ENCODE results near the gene TNNC1.

TNNC1 gene

DNA sequence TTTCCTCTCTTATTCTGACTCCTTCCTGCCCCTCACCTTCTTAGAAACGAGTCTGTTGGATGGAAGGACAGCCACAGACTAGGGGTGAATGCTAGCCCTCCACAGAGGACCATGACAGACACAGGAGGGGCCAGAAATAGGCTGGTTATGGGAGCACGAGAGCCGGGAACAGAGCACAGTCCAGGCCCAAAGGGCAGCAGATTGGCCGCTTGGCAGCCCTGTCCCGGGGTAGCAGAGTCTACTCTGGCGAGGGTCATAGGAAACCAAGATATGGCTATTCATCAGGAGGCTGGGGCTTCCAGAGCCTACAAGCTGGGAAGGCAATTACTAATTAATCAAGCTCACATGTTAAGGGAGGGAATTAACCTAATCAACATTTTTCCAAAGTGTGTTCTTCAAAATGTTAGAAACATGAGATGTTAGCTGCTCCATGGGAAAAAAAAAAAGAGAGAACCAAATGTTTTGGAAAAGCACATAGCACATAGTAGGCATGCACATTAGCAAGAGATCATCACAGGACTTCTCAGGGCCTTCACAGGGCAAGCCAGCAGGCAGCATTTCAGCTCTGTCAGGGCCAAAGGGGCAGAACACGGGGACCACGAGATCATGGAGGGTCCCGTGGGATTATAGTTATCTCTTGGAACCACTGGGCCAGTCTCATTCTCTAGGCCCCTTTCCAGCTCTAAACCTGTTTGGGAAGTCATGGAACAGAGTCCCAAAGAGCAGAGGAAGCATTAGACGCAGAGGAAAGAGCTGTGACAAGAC lies 22.2 kb downstream of the TNNC1 start:
- TF ChIP-seq, protein P1, sequence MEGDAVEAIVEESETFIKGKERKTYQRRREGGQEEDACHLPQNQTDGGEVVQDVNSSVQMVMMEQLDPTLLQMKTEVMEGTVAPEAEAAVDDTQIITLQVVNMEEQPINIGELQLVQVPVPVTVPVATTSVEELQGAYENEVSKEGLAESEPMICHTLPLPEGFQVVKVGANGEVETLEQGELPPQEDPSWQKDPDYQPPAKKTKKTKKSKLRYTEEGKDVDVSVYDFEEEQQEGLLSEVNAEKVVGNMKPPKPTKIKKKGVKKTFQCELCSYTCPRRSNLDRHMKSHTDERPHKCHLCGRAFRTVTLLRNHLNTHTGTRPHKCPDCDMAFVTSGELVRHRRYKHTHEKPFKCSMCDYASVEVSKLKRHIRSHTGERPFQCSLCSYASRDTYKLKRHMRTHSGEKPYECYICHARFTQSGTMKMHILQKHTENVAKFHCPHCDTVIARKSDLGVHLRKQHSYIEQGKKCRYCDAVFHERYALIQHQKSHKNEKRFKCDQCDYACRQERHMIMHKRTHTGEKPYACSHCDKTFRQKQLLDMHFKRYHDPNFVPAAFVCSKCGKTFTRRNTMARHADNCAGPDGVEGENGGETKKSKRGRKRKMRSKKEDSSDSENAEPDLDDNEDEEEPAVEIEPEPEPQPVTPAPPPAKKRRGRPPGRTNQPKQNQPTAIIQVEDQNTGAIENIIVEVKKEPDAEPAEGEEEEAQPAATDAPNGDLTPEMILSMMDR (IDR thresholded peaks at IDR 0.05; ENCODE audit: low read depth, low read length) = no peak
- no peak for DNase-seq (ENCODE audit: extremely low read depth, low read depth)

DNA sequence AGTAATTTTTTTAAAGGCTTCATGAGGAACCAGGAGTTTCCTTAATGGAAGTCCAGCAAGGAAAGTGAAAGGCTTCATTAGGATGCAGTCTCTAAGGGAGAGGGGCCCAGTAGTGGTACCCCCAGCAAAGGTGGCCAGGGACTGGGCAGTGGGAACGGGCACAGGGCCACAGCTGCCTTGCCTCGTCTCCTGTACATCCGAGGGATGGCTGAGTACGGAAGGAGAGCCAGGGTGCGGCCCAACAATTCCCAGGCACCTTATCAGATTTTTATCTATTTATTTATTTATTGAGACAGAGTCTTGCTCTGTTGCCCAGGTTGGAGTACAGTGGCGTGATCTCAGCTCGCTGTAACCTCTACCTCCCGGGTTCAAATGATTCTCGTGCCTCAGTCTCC lies 23.4 kb downstream of the TNNC1 start:
- no peak for DNase-seq (ENCODE audit: extremely low read depth, low read depth)
- TF ChIP-seq, protein P1 (IDR thresholded peaks at IDR 0.05; ENCODE audit: low read depth, low read length) = no peak

DNA sequence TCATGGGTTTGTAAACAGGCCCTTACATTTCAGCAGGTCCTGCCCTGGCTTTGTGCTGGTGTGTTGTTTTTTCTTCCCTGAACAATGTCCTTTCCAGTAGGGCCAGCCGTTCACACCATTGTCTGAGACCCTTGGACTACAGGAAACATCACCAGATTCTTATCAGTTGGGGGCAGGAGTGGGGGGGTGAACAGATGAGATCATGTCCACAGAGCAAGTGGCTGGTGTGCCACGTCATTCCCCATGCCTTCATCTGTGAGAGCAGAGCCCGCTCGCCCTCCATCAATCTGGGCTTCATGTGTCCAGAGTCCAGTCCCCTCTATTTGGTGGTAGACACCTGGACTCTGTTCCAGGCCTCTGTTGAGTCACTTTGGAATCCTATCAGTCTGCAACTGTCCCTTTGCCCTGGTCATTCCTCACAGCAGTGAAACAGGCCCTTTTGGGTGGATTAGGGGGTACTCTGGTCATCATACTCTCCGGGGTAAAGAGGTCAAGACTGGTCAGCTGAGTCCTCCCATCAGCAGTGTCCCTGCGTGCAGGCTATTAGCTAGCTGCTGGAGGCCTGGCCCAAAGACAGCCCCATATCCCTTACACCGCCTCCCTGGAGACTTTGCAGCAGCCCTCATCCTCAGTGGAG lies 23.9 kb downstream of the TNNC1 start:
- no peak for DNase-seq (ENCODE audit: extremely low read depth, low read depth)
- TF ChIP-seq, protein P1 (IDR thresholded peaks at IDR 0.05; ENCODE audit: low read depth, low read length) = no peak

DNA sequence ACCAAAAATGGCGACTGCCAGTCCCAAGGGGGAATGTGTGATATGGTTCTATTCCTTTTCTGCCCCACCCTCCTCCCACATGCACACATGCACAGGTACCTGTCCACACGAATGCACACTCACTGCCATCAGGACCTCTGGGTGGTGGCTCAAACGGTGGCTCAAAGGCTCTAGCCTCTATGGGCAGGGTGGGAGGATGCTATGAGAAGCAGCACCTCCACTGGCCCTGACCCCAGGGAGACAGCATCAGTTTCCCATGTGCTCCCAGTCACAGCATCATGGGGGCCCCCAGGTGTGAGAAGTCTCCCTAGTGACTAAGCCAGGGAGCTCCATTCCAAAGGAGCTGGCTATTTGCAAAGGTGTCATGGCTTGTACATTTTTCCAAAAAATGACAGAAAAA lies 24.8 kb downstream of the TNNC1 start:
- no peak for DNase-seq (ENCODE audit: extremely low read depth, low read depth)
- TF ChIP-seq, protein P1 (IDR thresholded peaks at IDR 0.05; ENCODE audit: low read depth, low read length) = no peak

DNA sequence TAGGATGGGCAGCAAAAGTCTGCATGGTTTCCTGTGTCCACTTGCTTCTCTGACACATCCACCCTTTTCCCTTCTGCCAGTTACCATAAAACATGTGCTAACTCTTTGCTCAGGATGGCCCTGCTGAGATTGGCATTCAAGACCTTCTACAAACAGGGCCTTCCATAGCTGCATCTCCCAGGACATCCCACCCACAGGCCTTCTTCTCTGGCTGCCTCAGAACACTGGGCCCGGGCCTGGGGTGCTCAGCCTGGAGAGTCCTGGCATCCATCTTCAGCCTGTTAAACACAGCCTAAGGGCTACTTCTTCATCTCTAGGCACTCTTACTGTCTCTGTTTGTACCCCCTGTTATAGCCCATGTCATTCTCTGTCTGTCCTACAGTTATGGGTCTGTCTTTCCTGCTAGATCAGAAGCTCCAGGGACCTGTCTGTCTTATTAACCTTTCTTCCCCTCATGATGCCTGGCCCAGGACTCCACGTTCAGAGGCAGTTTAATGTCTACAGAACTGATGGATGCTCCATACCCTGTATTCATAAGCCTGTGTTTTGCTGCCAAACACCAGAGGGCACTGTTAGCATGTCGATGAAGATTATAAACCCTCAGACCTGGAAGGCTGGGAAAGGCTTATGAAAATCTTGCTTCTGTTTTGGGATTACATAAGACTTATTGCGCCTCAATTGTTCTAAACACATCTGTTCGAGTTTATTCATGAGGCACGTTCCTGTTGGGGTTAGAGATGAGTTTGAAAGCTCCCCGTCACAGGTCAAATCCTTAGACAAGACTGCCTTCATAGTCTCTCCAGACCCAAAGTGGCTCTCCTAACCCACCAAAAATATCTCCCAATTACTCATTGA lies 25.5 kb downstream of the TNNC1 start:
- peak; percentile 81 for DNase-seq (ENCODE audit: extremely low read depth, low read depth)
- TF ChIP-seq, protein P1 (IDR thresholded peaks at IDR 0.05; ENCODE audit: low read depth, low read length) = peak; percentile 84

DNA sequence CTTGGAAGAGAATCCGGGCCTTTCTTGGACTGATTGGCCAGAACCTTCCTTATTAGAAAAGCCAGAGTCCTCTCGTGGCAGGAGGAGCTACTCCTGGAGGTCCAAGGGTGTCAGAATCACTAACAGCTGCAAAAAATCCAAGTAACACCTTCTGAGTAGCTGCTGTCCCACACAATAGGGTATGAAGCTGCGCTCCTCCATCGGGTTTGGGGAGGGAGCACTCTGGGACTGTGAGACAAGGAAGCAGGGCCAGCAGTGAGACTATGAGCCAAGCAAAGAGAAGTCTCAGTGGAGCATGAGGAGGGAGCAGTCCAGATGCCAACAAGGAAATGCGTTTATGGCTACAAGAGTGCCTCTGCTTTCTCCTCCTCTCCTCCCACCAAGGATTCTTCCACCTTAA lies 30.7 kb downstream of the TNNC1 start:
- no peak for DNase-seq (ENCODE audit: extremely low read depth, low read depth)
- TF ChIP-seq, protein P1 (IDR thresholded peaks at IDR 0.05; ENCODE audit: low read depth, low read length) = no peak
